HepG2 (cell line): ENCODE results near the gene MARS2. TPM values are rescaled to one million over a fixed set of nuclear protein-coding genes. Genes with fewer than 3 reads are reported as not detected.

Source experiments
- KDM1A ChIP-seq: IDR thresholded peaks from 2 replicates; pipeline ENCODE4 v1.6.1; 2016; ENCODE audit warnings: missing compliant biosample characterization
- KLF16 ChIP-seq, 2 experiments: sonication (generic) in 1 of 2; formaldehyde crosslinking in 1 of 2; IDR thresholded peaks; 2 replicates each; pipeline versions ENCODE4 v1.6.1 to v1.8.0; 2016 to 2023; ENCODE audit warnings: missing genetic modification reagents in 2 of 2, missing compliant biosample characterization in 1 of 2
- MYC ChIP-seq: sonication (generic); formaldehyde crosslinking; IDR thresholded peaks from 2 replicates; pipeline ENCODE4 v1.9.0; 2021; ENCODE audit warnings: missing genetic modification reagents, borderline replicate concordance
- NFKB2 ChIP-seq: sonication (generic); formaldehyde crosslinking; IDR thresholded peaks from 2 replicates; pipeline ENCODE4 v1.4.0; 2020; ENCODE audit warnings: missing genetic modification reagents, borderline replicate concordance
- PCBP1 ChIP-seq: fragments of 200-400 bp; formaldehyde crosslinking; IDR thresholded peaks from 2 replicates; pipeline ENCODE4 v1.6.1; 2017; ENCODE audit warnings: mild to moderate bottlenecking, low read depth, low read length, borderline replicate concordance
- PPARG ChIP-seq: conservative IDR thresholded peaks from 2 replicates; pipeline ENCODE4 v1.6.1; 2016; ENCODE audit warnings: missing biosample characterization, missing genetic modification reagents
- THAP11 ChIP-seq: IDR thresholded peaks from 2 replicates; pipeline ENCODE4 v1.6.1; 2016; ENCODE audit warnings: missing biosample characterization, missing genetic modification reagents
- ZNF460 ChIP-seq: sonication (generic); formaldehyde crosslinking; IDR thresholded peaks from 2 replicates; pipeline ENCODE4 v1.5.1; 2020; ENCODE audit warnings: missing genetic modification reagents, mild to moderate bottlenecking, borderline replicate concordance
- ZNF484 ChIP-seq: sonication (generic); formaldehyde crosslinking; IDR thresholded peaks from 2 replicates; pipeline ENCODE4 v1.5.1; 2020; ENCODE audit warnings: mild to moderate bottlenecking, low read depth, missing genetic modification reagents, borderline replicate concordance
- ZNF577 ChIP-seq: sonication (generic); formaldehyde crosslinking; IDR thresholded peaks from 2 replicates; pipeline ENCODE4 v1.4.0; 2020; ENCODE audit warnings: mild to moderate bottlenecking, low read depth, missing genetic modification reagents, borderline replicate concordance
- ZNF674 ChIP-seq: sonication (generic); formaldehyde crosslinking; IDR thresholded peaks from 2 replicates; pipeline ENCODE4 v1.5.0; 2020; ENCODE audit warnings: low read depth, mild to moderate bottlenecking, missing genetic modification reagents
- polyA plus RNA-seq, 8 experiments: library from polyadenylated mRNA; depleted of rRNA in 3 of 8; stranded (reverse) in 7 of 8; unstranded in 1 of 8; fragments of >200 nt; fragmentation: Illumina TruSeq in 4 of 8; extraction: Trizol in 4 of 8; gene quantifications; 2 replicates each; pipeline versions ENCODE4 v1.2.1 to v1.2.3, GENCODE V29; 2011 to 2016; ENCODE audit warnings: low read depth in 4 of 8, missing spikeins in 1 of 8, mixed read lengths in 1 of 8; ENCODE audit not compliant: insufficient read depth in 1 of 8
- total RNA-seq, 5 experiments: library from RNA; depleted of rRNA; stranded (reverse); fragments of >200 nt; fragmentation: Illumina TruSeq; extraction: Trizol; gene quantifications; 2 replicates each; pipeline ENCODE4 v1.2.3, GENCODE V29; 2016; ENCODE audit warnings: low read depth in 1 of 5
- TF ChIP-seq, protein P1 (sequence below): sonication (generic); formaldehyde crosslinking; IDR thresholded peaks from 2 replicates; pipeline ENCODE4 v1.5.0; 2020; ENCODE audit warnings: mild to moderate bottlenecking, missing genetic modification reagents
- TF ChIP-seq, protein P2 (sequence below): sonication (generic); formaldehyde crosslinking; IDR thresholded peaks from 2 replicates; pipeline ENCODE4 v1.4.0; 2020; ENCODE audit warnings: mild to moderate bottlenecking, missing genetic modification reagents
- TF ChIP-seq, protein P3 (sequence below): sonication (generic); formaldehyde crosslinking; IDR thresholded peaks from 2 replicates; pipeline ENCODE4 v1.4.0; 2020; ENCODE audit warnings: missing genetic modification reagents, borderline replicate concordance
- TF ChIP-seq, protein P4 (sequence below): sonication (generic); formaldehyde crosslinking; IDR thresholded peaks from 2 replicates; pipeline ENCODE4 v1.5.1; 2020; ENCODE audit warnings: missing genetic modification reagents, mild to moderate bottlenecking, borderline replicate concordance

Gene MARS2
- total and polyA plus RNA-seq, 2 of the 13 experiments (the other 11 are each of a cell fraction or from before 2014, with no cell fraction given) = 6.9 to 16.2 TPM

DNA sequence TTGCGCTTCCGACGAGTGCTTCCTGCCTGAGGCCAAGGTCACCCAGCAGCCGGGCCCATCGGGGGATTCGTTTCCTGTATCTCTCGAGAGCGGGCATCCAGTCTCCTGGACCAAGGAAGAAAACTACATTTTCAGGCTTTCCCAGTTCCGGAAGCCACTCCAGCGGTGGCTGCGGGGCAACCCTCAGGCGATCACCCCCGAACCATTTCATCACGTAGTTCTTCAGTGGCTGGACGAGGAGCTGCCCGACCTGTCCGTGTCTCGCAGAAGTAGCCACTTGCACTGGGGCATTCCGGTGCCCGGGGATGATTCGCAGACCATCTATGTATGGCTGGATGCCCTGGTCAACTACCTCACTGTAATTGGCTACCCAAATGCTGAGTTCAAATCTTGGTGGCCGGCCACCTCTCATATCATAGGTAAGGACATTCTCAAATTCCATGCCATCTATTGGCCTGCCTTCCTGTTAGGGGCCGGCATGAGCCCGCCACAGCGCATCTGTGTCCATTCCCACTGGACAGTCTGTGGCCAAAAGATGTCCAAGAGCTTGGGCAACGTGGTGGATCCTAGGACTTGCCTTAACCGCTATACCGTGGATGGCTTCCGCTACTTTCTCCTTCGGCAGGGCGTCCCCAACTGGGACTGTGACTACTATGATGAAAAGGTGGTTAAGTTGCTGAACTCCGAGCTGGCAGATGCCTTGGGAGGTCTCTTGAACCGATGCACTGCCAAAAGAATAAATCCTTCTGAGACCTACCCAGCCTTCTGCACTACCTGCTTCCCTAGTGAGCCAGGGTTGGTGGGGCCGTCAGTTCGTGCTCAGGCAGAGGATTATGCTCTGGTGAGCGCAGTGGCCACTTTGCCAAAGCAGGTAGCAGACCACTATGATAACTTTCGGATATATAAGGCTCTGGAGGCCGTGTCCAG, 1.0 kb downstream of the MARS2 start (continued):
- TF ChIP-seq PPARG (CRISPR knock-in tag) = no peak
- TF ChIP-seq, protein P1, sequence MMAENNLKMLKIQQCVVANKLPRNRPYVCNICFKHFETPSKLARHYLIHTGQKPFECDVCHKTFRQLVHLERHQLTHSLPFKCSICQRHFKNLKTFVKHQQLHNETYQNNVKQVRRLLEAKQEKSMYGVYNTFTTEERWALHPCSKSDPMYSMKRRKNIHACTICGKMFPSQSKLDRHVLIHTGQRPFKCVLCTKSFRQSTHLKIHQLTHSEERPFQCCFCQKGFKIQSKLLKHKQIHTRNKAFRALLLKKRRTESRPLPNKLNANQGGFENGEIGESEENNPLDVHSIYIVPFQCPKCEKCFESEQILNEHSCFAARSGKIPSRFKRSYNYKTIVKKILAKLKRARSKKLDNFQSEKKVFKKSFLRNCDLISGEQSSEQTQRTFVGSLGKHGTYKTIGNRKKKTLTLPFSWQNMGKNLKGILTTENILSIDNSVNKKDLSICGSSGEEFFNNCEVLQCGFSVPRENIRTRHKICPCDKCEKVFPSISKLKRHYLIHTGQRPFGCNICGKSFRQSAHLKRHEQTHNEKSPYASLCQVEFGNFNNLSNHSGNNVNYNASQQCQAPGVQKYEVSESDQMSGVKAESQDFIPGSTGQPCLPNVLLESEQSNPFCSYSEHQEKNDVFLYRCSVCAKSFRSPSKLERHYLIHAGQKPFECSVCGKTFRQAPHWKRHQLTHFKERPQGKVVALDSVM = 0 out of 2 replicates have a peak, but pooled peaks have one; percentile 2
- TF ChIP-seq, protein P2, sequence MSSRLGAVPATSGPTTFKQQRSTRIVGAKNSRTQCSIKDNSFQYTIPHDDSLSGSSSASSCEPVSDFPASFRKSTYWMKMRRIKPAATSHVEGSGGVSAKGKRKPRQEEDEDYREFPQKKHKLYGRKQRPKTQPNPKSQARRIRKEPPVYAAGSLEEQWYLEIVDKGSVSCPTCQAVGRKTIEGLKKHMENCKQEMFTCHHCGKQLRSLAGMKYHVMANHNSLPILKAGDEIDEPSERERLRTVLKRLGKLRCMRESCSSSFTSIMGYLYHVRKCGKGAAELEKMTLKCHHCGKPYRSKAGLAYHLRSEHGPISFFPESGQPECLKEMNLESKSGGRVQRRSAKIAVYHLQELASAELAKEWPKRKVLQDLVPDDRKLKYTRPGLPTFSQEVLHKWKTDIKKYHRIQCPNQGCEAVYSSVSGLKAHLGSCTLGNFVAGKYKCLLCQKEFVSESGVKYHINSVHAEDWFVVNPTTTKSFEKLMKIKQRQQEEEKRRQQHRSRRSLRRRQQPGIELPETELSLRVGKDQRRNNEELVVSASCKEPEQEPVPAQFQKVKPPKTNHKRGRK (CRISPR knock-in tag) = no peak
- peak; percentile 31; the same call in 1 of the 2 replicates for TF ChIP-seq MYC (CRISPR knock-in tag)
- TF ChIP-seq PCBP1 = no peak
- TF ChIP-seq KDM1A (CRISPR knock-in tag) = no peak
- TF ChIP-seq THAP11 = no peak
- TF ChIP-seq, protein P3, sequence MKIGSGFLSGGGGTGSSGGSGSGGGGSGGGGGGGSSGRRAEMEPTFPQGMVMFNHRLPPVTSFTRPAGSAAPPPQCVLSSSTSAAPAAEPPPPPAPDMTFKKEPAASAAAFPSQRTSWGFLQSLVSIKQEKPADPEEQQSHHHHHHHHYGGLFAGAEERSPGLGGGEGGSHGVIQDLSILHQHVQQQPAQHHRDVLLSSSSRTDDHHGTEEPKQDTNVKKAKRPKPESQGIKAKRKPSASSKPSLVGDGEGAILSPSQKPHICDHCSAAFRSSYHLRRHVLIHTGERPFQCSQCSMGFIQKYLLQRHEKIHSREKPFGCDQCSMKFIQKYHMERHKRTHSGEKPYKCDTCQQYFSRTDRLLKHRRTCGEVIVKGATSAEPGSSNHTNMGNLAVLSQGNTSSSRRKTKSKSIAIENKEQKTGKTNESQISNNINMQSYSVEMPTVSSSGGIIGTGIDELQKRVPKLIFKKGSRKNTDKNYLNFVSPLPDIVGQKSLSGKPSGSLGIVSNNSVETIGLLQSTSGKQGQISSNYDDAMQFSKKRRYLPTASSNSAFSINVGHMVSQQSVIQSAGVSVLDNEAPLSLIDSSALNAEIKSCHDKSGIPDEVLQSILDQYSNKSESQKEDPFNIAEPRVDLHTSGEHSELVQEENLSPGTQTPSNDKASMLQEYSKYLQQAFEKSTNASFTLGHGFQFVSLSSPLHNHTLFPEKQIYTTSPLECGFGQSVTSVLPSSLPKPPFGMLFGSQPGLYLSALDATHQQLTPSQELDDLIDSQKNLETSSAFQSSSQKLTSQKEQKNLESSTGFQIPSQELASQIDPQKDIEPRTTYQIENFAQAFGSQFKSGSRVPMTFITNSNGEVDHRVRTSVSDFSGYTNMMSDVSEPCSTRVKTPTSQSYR = no peak
- no peak for TF ChIP-seq ZNF460
- no peak for TF ChIP-seq ZNF484
- no peak for TF ChIP-seq KLF16 (CRISPR knock-in tag; IDR thresholded peaks at IDR 0.05)
- TF ChIP-seq ZNF674 (CRISPR knock-in tag) = no peak
- no peak for TF ChIP-seq ZNF577 (CRISPR knock-in tag)
- TF ChIP-seq, protein P4, sequence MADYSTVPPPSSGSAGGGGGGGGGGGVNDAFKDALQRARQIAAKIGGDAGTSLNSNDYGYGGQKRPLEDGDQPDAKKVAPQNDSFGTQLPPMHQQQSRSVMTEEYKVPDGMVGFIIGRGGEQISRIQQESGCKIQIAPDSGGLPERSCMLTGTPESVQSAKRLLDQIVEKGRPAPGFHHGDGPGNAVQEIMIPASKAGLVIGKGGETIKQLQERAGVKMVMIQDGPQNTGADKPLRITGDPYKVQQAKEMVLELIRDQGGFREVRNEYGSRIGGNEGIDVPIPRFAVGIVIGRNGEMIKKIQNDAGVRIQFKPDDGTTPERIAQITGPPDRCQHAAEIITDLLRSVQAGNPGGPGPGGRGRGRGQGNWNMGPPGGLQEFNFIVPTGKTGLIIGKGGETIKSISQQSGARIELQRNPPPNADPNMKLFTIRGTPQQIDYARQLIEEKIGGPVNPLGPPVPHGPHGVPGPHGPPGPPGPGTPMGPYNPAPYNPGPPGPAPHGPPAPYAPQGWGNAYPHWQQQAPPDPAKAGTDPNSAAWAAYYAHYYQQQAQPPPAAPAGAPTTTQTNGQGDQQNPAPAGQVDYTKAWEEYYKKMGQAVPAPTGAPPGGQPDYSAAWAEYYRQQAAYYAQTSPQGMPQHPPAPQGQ (CRISPR knock-in tag) = no peak
- no peak for TF ChIP-seq NFKB2 (CRISPR knock-in tag)
